NCI-H748 treated with DMSO at 0.1 percent for 48 hours (cell line): Measurements from ENCODE around the gene ZFP92.
"Not testable (repeated sequence)": the region's sequence is repeated elsewhere in the genome, so short reads cannot be mapped to it uniquely, and the experiment has no call there.

Experiments
- DNase-seq: peaks from one replicate; lab custom pipeline; 2025; lab: John Stamatoyannopoulos, UW

ZFP92 gene

GRCh38 chrX:153411255-153411987 is at the start of gene ZFP92:
Gene ZFP92, plus strand, starts transcription at chrX:153411472. Its CDS starts 6,851 bp downstream, at chrX:153418323.
- no peak for DNase-seq

GRCh38 chrX:153361781-153362397 is 49.4 kb upstream of the ZFP92 start:
- no peak for DNase-seq

GRCh38 chrX:153365670-153366069 is 45.6 kb upstream of the ZFP92 start:
- DNase-seq, result no peak

- no peak for DNase-seq
These were observed 45.2 kb upstream of the ZFP92 start for GRCh38 chrX:153366119-153366518.

GRCh38 chrX:153366878-153367538 is 44.3 kb upstream of the ZFP92 start:
- DNase-seq, result no peak

- DNase-seq, result no peak
These were observed 40.8 kb upstream of the ZFP92 start for GRCh38 chrX:153370293-153371055.

GRCh38 chrX:153371256-153371655 is 40.0 kb upstream of the ZFP92 start:
- no peak for DNase-seq

GRCh38 chrX:153372949-153373348 is 38.3 kb upstream of the ZFP92 start:
- no peak for DNase-seq

GRCh38 chrX:153374426-153374825 is 36.8 kb upstream of the ZFP92 start:
- DNase-seq, result no peak

GRCh38 chrX:153375571-153375970 is 35.7 kb upstream of the ZFP92 start:
- DNase-seq, result no peak

- no peak for DNase-seq
These were observed 33.5 kb upstream of the ZFP92 start for GRCh38 chrX:153377727-153378126.

- DNase-seq, result no peak
These were observed 32.7 kb upstream of the ZFP92 start for GRCh38 chrX:153378607-153379006.

GRCh38 chrX:153379508-153379907 is 31.8 kb upstream of the ZFP92 start:
- no peak for DNase-seq

GRCh38 chrX:153379971-153380581 is 31.2 kb upstream of the ZFP92 start:
- DNase-seq, result no peak

- DNase-seq, result no peak
These were observed 30.6 kb upstream of the ZFP92 start for GRCh38 chrX:153380691-153381090.

- peak; percentile 52 for DNase-seq
These were observed 29.4 kb upstream of the ZFP92 start for GRCh38 chrX:153381684-153382532.

- DNase-seq, result no peak
These were observed 28.4 kb upstream of the ZFP92 start for GRCh38 chrX:153382563-153383482.

- no peak for DNase-seq
These were observed 26.9 kb upstream of the ZFP92 start for GRCh38 chrX:153384390-153384789.

- DNase-seq, result not testable (repeated sequence)
These were observed 26.3 kb upstream of the ZFP92 start for GRCh38 chrX:153384973-153385372.

- DNase-seq, result no peak
These were observed 25.2 kb upstream of the ZFP92 start for GRCh38 chrX:153386097-153386496.
